Lung (tissue), 12 donors: Measurements from ENCODE around the gene NCK1. TPM values are rescaled to one million over a fixed set of nuclear protein-coding genes. Genes with fewer than 3 reads are reported as not detected.
A peak's percentile ranks its signal among the peaks of the same experiment; 100 is the strongest.

Experiments used
- ATAC-seq: fragments of 200-7000 bp; cut with Tn5 transposase; one replicate; pipeline ENCODE4 v1.9.1; 2020; ENCODE audit warnings: moderate number of reproducible peaks; ENCODE audit not compliant: insufficient read depth, low FRiP score
- DNase-seq, 3 donors: peaks; one replicate each; pipeline ENCODE4 v3.0.0-alpha.2; 2013 to 2017
- H3K27ac ChIP-seq, 2 donors: one replicate each; pipeline ENCODE4 v1.5.1; 2013; ENCODE audit warnings: mild to moderate bottlenecking in 2 of 2, moderate library complexity in 2 of 2, control low read depth in 1 of 2, inconsistent platforms in 1 of 2, low read depth in 1 of 2, low read length in 1 of 2
- H3K27me3 ChIP-seq, 3 donors: one replicate each; pipeline ENCODE4 v1.5.1; 2013; ENCODE audit warnings: low read length in 2 of 3; ENCODE audit not compliant: control insufficient read depth in 3 of 3, insufficient read depth in 3 of 3
- H3K36me3 ChIP-seq, 4 donors: one replicate each; pipeline ENCODE4 v1.5.1; 2013; ENCODE audit warnings: low read length in 4 of 4, mild to moderate bottlenecking in 1 of 4, moderate library complexity in 1 of 4; ENCODE audit not compliant: control insufficient read depth in 4 of 4, insufficient read depth in 4 of 4
- H3K4me1 ChIP-seq, 5 donors: one replicate each; pipeline ENCODE4 v1.5.1; 2013; ENCODE audit warnings: low read length in 5 of 5, mild to moderate bottlenecking in 2 of 5, moderate library complexity in 1 of 5; ENCODE audit not compliant: control insufficient read depth in 5 of 5, insufficient read depth in 5 of 5
- H3K4me3 ChIP-seq: one replicate; pipeline ENCODE4 v1.5.1; 2013; ENCODE audit warnings: mild to moderate bottlenecking, control low read depth, moderate library complexity
- H3K9ac ChIP-seq, 2 donors: one replicate each; pipeline ENCODE4 v1.5.1; 2013; ENCODE audit warnings: low read length in 2 of 2, control low read depth in 1 of 2; ENCODE audit not compliant: insufficient read depth in 1 of 2
- H3K9me3 ChIP-seq, 4 donors: one replicate each; pipeline ENCODE4 v1.5.1; 2013; ENCODE audit warnings: low read length in 3 of 4, mild to moderate bottlenecking in 1 of 4, moderate library complexity in 1 of 4; ENCODE audit not compliant: control insufficient read depth in 4 of 4, insufficient read depth in 3 of 4
- WGBS, 2 donors: extraction: QIAGEN DNeasy Blood & Tissue Kit; methylation state at CpG; one replicate each; pipeline ENCODE4 v1.1.7; 2013; 5-methylcytosine and 5-hydroxymethylcytosine counted together
- polyA plus RNA-seq, 2 donors: library from polyadenylated mRNA; stranded (reverse); fragments of 200-250 nt; gene quantifications; one replicate each; pipeline ENCODE4 v1.2.1, GENCODE V29; 2013
- total RNA-seq, 2 donors: library from RNA; depleted of rRNA in 1 of 2; stranded (reverse); fragments of >200 nt in 1 of 2; gene quantifications; one replicate each; pipeline ENCODE4 v1.2.1, GENCODE V29; 2014 to 2021
- TF ChIP-seq, protein P1 (sequence below): IDR thresholded peaks from 2 replicates; pipeline ENCODE4 v1.5.1; 2012; ENCODE audit warnings: mild to moderate bottlenecking; ENCODE audit errors: control extremely low read depth, extremely low read depth
- donor health status: control.
- donor health status: control.
- donor health status: Bipolar disorder and iron deficiency.
- donor health status: healthy.
- donor health status: DM: yes; HTN: yes; CAD: no.

Gene NCK1
- total and polyA plus RNA-seq, 4 donors: 11.3 to 68.0 (median 30.2) TPM

DNA sequence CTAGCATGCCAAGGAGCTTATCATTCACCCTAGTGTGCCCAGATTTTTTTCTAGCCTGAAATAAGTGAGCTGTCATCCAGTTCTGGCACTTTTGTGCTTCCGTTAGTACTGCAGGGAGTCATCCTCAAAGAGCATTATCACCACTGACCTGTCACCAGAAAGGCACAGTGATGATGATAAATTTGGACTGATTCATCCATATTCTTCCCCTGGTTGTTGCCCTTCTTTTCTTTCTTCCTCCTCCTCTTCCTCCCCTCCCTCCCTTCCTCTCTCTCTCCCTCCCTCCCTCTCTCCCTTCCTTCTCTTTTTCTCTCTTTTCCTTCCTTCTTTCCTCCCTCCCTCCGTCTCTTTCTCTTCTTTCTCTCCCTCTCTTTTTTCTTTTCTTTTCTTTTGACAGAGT, 21.8 kb upstream of the NCK1 start:
- Histone ChIP-seq H3K9ac (no peak overlapping the region), H3K9me3 (no peaks in the 10 kb centered on the region), H3K36me3 (peaks cover 0 to 2% (median under 1%) of the 10 kb centered on the region in 4 donors), H3K4me1 (peaks cover 0 to 11% (median 0%) of the 10 kb centered on the region in 5 donors), H3K27ac (no peak overlapping the region), H3K4me3 (no peak overlapping the region), H3K27me3 (no peaks in the 10 kb centered on the region)
- ATAC-seq (no peak), DNase-seq (no peak)
- TF ChIP-seq, protein P1, sequence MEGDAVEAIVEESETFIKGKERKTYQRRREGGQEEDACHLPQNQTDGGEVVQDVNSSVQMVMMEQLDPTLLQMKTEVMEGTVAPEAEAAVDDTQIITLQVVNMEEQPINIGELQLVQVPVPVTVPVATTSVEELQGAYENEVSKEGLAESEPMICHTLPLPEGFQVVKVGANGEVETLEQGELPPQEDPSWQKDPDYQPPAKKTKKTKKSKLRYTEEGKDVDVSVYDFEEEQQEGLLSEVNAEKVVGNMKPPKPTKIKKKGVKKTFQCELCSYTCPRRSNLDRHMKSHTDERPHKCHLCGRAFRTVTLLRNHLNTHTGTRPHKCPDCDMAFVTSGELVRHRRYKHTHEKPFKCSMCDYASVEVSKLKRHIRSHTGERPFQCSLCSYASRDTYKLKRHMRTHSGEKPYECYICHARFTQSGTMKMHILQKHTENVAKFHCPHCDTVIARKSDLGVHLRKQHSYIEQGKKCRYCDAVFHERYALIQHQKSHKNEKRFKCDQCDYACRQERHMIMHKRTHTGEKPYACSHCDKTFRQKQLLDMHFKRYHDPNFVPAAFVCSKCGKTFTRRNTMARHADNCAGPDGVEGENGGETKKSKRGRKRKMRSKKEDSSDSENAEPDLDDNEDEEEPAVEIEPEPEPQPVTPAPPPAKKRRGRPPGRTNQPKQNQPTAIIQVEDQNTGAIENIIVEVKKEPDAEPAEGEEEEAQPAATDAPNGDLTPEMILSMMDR: no peak
- 75 to 84% methylated on average over 2 of the region's 2 CpGs for WGBS, 2 donors

DNA sequence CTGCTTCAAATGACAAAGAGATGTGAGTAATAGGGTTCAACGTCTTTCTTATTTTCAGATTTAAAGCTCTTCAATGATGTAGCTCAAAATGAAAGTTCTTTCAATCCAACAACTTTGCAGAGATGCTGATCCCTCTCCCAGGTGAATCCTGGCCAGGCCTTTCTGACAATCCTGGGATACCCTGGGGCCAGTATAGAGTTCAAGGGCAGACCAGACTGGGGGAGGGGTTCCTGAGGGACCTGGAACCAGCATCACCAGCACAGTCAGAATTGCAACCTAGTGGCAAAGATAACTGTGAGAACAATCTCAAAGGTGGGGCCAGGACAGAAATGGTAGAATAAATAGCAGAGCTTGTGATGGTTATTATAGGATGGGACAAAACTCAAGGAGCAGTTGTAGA, 19.7 kb upstream of the NCK1 start:
- H3K36me3 ChIP-seq: peaks cover 0 to 3% (median 2%) of the 10 kb centered on the region in 4 donors
- DNase-seq (no peak), ATAC-seq (no peak)
- H3K27ac ChIP-seq: no peak overlapping the region
- TF ChIP-seq, protein P1: no peak
- peaks cover 0 to 6% (median 0%) of the 10 kb centered on the region in 5 donors for H3K4me1 ChIP-seq
- WGBS, 2 donors: 93 to 98% methylated on average over 1 of the region's 1 CpG
- H3K9ac ChIP-seq: no peak overlapping the region
- no peak overlapping the region for H3K4me3 ChIP-seq
- H3K9me3 ChIP-seq: no peaks in the 10 kb centered on the region
- H3K27me3 ChIP-seq: no peaks in the 10 kb centered on the region

DNA sequence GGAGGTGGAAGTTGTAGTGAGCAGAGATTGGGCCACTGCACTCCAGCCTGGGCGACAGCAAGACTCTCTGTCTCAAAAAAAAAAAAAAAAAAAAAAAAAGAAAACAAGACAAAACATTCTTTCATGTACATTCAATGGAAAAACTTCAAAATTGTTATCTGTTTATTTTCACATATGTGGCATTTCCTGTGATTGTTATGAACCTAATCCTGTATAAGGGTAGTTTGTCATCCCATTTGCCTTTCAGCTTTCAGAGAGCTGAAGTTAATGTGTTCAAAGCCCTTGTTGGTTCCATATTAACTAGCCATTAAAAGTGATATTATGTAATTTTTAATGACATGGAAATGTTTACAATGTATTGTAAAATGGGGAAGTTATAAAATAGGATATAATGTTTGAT, 17.3 kb upstream of the NCK1 start:
- H3K27me3 ChIP-seq: no peaks in the 10 kb centered on the region
- H3K4me1 ChIP-seq: peaks cover 0 to under 1% (median 0%) of the 10 kb centered on the region in 5 donors
- TF ChIP-seq, protein P1: no peak
- H3K27ac ChIP-seq: peak overlapping the region in 1 of 2 donors; percentile 33
- peaks cover 0 to 3% (median 2%) of the 10 kb centered on the region in 4 donors for H3K36me3 ChIP-seq
- ATAC-seq (no peak), DNase-seq (no peak)
- no peak overlapping the region for H3K4me3 ChIP-seq
- H3K9ac ChIP-seq: no peak overlapping the region
- H3K9me3 ChIP-seq: no peaks in the 10 kb centered on the region
- WGBS, 2 donors: 100% methylated on average over 1 of the region's 1 CpG

DNA sequence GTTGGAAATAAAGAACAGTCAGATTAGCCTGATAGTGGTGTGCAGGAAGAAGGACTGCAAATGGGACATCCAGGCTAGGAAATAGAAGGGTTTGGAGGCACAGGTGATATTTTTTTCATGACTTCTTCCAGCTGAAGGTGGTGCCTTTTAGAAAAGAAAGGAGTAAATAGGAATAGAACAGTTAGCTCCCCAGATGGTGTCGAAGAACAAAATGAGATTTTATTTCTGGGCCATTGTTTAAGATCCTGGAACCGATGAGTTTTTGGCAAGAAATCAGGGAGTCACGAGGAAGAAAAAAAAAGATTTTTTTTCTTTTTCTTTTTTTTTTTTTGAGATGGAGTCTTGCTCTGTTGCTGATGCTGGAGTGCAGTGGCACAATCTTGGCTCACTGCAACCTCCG, 9.8 kb upstream of the NCK1 start:
- WGBS, 2 donors: 78 to 81% methylated on average over 4 of the region's 4 CpGs
- H3K4me3 ChIP-seq: no peak overlapping the region
- H3K27ac ChIP-seq: no peak overlapping the region
- no peaks in the 10 kb centered on the region for H3K9me3 ChIP-seq
- TF ChIP-seq, protein P1: no peak
- H3K4me1 ChIP-seq: peaks cover 0 to 3% (median 0%) of the 10 kb centered on the region in 5 donors
- H3K9ac ChIP-seq: no peak overlapping the region
- no peaks in the 10 kb centered on the region for H3K27me3 ChIP-seq
- DNase-seq: no peak
- H3K36me3 ChIP-seq: peaks cover 0 to 7% (median 0%) of the 10 kb centered on the region in 4 donors
- ATAC-seq: no peak
